B cell (primary cell): ENCODE measurements around the gene RNU6-7. TPM values are rescaled to one million over a fixed set of nuclear protein-coding genes. Genes with fewer than 3 reads are reported as not detected.

Experiments
- ATAC-seq: fragments of 200-7000 bp; cut with Tn5 transposase; one replicate; pipeline ENCODE4 v1.10.0; 2021; ENCODE audit warnings: low read depth, mild to moderate bottlenecking, moderate number of reproducible peaks, moderate library complexity
- CTCF ChIA-PET: fragments of 350-600 bp; sonication (Branson Sonifier 250); formaldehyde crosslinking; loops from one replicate; lab custom pipeline; 2021; ENCODE audit warnings: antibody characterized with exemption, inconsistent platforms; lab: Charles Lee
- POLR2A ChIA-PET: fragments of 350-600 bp; sonication (Branson Sonifier 250); formaldehyde crosslinking; loops from one replicate; lab custom pipeline; 2021; ENCODE audit warnings: antibody characterized with exemption; lab: Charles Lee
- DNase-seq: peaks from one replicate; pipeline ENCODE4 v3.0.0; 2013
- H2AFZ ChIP-seq: 2 replicates; pipeline ENCODE4 v1.6.1; 2012; ENCODE audit warnings: mild to moderate bottlenecking, low read depth, low read length; ENCODE audit not compliant: insufficient read depth, poor library complexity, severe bottlenecking
- H3K27ac ChIP-seq, 2 donors: 1 replicate in 1 of 2; 2 replicates in 1 of 2; pipeline ENCODE4 v1.5.1; 2012 to 2013; ENCODE audit warnings: low read length in 2 of 2, mild to moderate bottlenecking in 2 of 2, moderate library complexity in 1 of 2
- H3K27me3 ChIP-seq, 4 experiments: fragments of 200-600 bp in 1 of 4; sonication (generic) in 1 of 4; replicated peaks in 1 of 4; 1 replicate in 2 of 4; 2 replicates in 2 of 4; pipeline versions ENCODE4 v1.6.1 to v1.7.0; 2013 to 2016; ENCODE audit warnings: low read length in 3 of 4, mild to moderate bottlenecking in 2 of 4, mixed read lengths in 1 of 4, moderate library complexity in 1 of 4; ENCODE audit not compliant: insufficient read depth in 4 of 4, control insufficient read depth in 3 of 4; ENCODE audit errors: control extremely low read depth in 1 of 4
- H3K36me3 ChIP-seq, 2 experiments: replicated peaks in 1 of 2; 1 replicate in 1 of 2; 2 replicates in 1 of 2; pipeline versions ENCODE4 v1.6.1 to v1.7.1; 2013; ENCODE audit warnings: low read length in 1 of 2; ENCODE audit not compliant: insufficient read depth in 2 of 2, control insufficient read depth in 1 of 2; ENCODE audit errors: control extremely low read depth in 1 of 2, extremely low read depth in 1 of 2
- H3K4me1 ChIP-seq, 2 donors: fragments of 200-600 bp in 1 of 2; sonication (generic) in 1 of 2; 1 replicate in 1 of 2; 2 replicates in 1 of 2; pipeline versions ENCODE4 v1.5.1 to v1.6.1; 2013 to 2017; ENCODE audit warnings: low read length in 2 of 2; ENCODE audit not compliant: control insufficient read depth in 2 of 2, insufficient read depth in 2 of 2
- H3K4me2 ChIP-seq: replicated peaks from 2 replicates; pipeline ENCODE3; 2012; ENCODE audit warnings: mild to moderate bottlenecking, low read depth, low read length; ENCODE audit not compliant: poor library complexity, severe bottlenecking
- H3K4me3 ChIP-seq, 5 experiments: fragments of 200-600 bp in 1 of 5; sonication (generic) in 1 of 5; 1 replicate in 3 of 5; 2 replicates in 2 of 5; pipeline versions ENCODE4 v1.5.1 to v1.7.0; 2011 to 2016; ENCODE audit warnings: low read length in 4 of 5, mild to moderate bottlenecking in 4 of 5, low read depth in 2 of 5, control low read depth in 1 of 5, moderate library complexity in 1 of 5; ENCODE audit not compliant: insufficient read depth in 1 of 5; ENCODE audit errors: control extremely low read depth in 1 of 5, extremely low read depth in 1 of 5
- H3K79me2 ChIP-seq: fragments of 200-600 bp; sonication (generic); one replicate; pipeline ENCODE4 v1.6.0; 2016; ENCODE audit warnings: low read length; ENCODE audit not compliant: control insufficient read depth, insufficient read depth
- H3K9ac ChIP-seq: fragments of 200-600 bp; sonication (generic); 2 replicates; pipeline ENCODE4 v1.6.1; 2017; ENCODE audit warnings: mild to moderate bottlenecking, low read length, moderate library complexity
- H3K9me3 ChIP-seq, 3 donors: one replicate each; pipeline versions ENCODE4 v1.6.1 to v1.7.1; 2013; ENCODE audit warnings: low read length in 2 of 3; ENCODE audit not compliant: control insufficient read depth in 2 of 3, insufficient read depth in 1 of 3; ENCODE audit errors: control extremely low read depth in 1 of 3
- H4K20me1 ChIP-seq: 2 replicates; pipeline ENCODE4 v1.6.0; 2012; ENCODE audit warnings: mild to moderate bottlenecking, low read length; ENCODE audit not compliant: insufficient read depth, control insufficient read depth, poor library complexity, severe bottlenecking
- H3K27ac Mint-ChIP-seq: one replicate; pipeline ENCODE4 v1.8.0; 2021; ENCODE audit warnings: mixed read lengths
- H3K27me3 Mint-ChIP-seq: one replicate; pipeline ENCODE4 v1.8.0; 2021; ENCODE audit warnings: mixed read lengths
- H3K4me1 Mint-ChIP-seq: one replicate; pipeline ENCODE4 v1.8.0; 2021; ENCODE audit warnings: mixed read lengths
- H3K4me3 Mint-ChIP-seq: one replicate; pipeline ENCODE4 v1.8.0; 2021; ENCODE audit warnings: mixed read lengths
- H3K9me3 Mint-ChIP-seq: one replicate; pipeline ENCODE4 v1.8.0; 2022; ENCODE audit warnings: mixed read lengths; ENCODE audit not compliant: insufficient read depth
- EZH2 ChIP-seq: IDR thresholded peaks from 2 replicates; pipeline ENCODE4 v1.6.1; 2012; ENCODE audit warnings: borderline replicate concordance, low read depth, mild to moderate bottlenecking, moderate library complexity, low read length; ENCODE audit not compliant: insufficient read depth, poor library complexity, severe bottlenecking
- WGBS: methylation state at CpG from one replicate; pipeline ENCODE4 v1.1.5; 2013; ENCODE audit warnings: missing lambda C conversion rate; ENCODE audit not compliant: insufficient coverage; 5-methylcytosine and 5-hydroxymethylcytosine counted together
- intact Hi-C: fragments of 100-400 bp; cut with micrococcal nuclease; formaldehyde crosslinking; loops from one replicate; pipeline ENCODE4 v1.10.0; 2022
- polyA plus RNA-seq: library from polyadenylated mRNA; depleted of rRNA; stranded (reverse); fragments of >200 nt; gene quantifications from 2 replicates; pipeline ENCODE4 v1.2.3, GENCODE V29; 2012
- total RNA-seq, 2 donors: library from RNA; stranded (reverse); fragments of 120-200 nt in 1 of 2; gene quantifications; 1 replicate in 1 of 2; 2 replicates in 1 of 2; pipeline versions ENCODE4 v1.2.3 to v1.2.4, GENCODE V29; 2013 to 2022
- TF ChIP-seq, protein P1 (sequence below): fragments of 200-600 bp; IDR thresholded peaks from one replicate; pipeline ENCODE4 v1.8.0; 2022; ENCODE audit warnings: antibody characterized with exemption, mild to moderate bottlenecking

The RNU6-7 gene
- total and polyA plus RNA-seq, 2 donors (not counting 1 experiment from before 2014, with no cell fraction given): not detected

- Histone ChIP-seq H3K27ac (peak overlapping the region; percentile 99), H3K4me1 (peaks cover 13 to 27% of the 10 kb centered on the region in 2 donors), H3K9ac (peak overlapping the region; percentile 93), H4K20me1 (no peaks in the 10 kb centered on the region), H3K4me3 (peak overlapping the region; percentile 42 to 88 (median 87)), H3K4me2 (peak overlapping the region; percentile 77), H3K27me3 (no peaks in the 10 kb centered on the region), H3K36me3 (no peaks in the 10 kb centered on the region), H2AFZ (peak overlapping the region; percentile 86), H3K9me3 (peaks cover 0 to 1% (median 0%) of the 10 kb centered on the region in 3 donors), H3K79me2 (no peaks in the 10 kb centered on the region)
- ChIA-PET CTCF (interaction anchor here (1.2 to 2.5 kb wide), 6 partner anchors 12 to 995 kb away, joined by 3 to 13 read pairs (median 4); partner anchors contain the start of genes ARHGAP5 and HECTD1), POLR2A (interaction anchor here (2.4 kb wide), 1 partner anchor 125 kb away, joined by 33 read pairs; the partner anchor contains the start of gene ARHGAP5)
- Mint-ChIP-seq H3K27ac (peak overlapping the region; percentile 99), H3K4me1 (peaks cover 48% of the 10 kb centered on the region), H3K9me3 (no peaks in the 10 kb centered on the region), H3K4me3 (peak overlapping the region; percentile 92), H3K27me3 (no peaks in the 10 kb centered on the region)
- no peak for ATAC-seq
- WGBS: 5% methylated on average over 6 of the region's 8 CpGs
- no peak for TF ChIP-seq EZH2
- TF ChIP-seq, protein P1, sequence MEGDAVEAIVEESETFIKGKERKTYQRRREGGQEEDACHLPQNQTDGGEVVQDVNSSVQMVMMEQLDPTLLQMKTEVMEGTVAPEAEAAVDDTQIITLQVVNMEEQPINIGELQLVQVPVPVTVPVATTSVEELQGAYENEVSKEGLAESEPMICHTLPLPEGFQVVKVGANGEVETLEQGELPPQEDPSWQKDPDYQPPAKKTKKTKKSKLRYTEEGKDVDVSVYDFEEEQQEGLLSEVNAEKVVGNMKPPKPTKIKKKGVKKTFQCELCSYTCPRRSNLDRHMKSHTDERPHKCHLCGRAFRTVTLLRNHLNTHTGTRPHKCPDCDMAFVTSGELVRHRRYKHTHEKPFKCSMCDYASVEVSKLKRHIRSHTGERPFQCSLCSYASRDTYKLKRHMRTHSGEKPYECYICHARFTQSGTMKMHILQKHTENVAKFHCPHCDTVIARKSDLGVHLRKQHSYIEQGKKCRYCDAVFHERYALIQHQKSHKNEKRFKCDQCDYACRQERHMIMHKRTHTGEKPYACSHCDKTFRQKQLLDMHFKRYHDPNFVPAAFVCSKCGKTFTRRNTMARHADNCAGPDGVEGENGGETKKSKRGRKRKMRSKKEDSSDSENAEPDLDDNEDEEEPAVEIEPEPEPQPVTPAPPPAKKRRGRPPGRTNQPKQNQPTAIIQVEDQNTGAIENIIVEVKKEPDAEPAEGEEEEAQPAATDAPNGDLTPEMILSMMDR: no peak
- intact Hi-C loops: loop anchor here (2.0 to 10.0 kb wide), 4 partner anchors 48 to 1644 kb away; partner anchors contain the start of genes AP4S1, G2E3, HECTD1 and STRN3
- DNase-seq: no peak
These were observed 699 bp downstream of the RNU6-7 start for GRCh38 chr14:32202491-32202997.
